ENCODE results near the gene SGCD.

DNA sequence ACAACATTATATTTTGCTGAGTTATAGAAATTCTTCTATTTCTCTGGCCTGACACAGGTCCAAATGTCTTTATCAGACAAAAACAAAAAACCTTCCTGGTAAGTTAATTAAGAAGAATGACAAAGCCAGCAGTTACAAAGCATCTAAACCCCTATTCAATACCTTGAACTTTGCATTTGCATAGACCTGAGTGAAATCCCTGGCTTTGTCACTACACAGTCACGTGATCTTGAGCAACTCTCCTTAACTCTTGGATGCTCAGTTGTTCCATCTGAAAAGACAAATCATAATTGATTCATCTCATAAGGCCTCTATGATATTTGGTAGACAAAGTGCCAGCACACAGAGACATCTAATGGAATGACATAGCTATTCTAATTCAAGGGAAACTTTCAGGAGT lies 356.5 kb downstream of the SGCD start:
- TF ChIP-seq, protein P1, sequence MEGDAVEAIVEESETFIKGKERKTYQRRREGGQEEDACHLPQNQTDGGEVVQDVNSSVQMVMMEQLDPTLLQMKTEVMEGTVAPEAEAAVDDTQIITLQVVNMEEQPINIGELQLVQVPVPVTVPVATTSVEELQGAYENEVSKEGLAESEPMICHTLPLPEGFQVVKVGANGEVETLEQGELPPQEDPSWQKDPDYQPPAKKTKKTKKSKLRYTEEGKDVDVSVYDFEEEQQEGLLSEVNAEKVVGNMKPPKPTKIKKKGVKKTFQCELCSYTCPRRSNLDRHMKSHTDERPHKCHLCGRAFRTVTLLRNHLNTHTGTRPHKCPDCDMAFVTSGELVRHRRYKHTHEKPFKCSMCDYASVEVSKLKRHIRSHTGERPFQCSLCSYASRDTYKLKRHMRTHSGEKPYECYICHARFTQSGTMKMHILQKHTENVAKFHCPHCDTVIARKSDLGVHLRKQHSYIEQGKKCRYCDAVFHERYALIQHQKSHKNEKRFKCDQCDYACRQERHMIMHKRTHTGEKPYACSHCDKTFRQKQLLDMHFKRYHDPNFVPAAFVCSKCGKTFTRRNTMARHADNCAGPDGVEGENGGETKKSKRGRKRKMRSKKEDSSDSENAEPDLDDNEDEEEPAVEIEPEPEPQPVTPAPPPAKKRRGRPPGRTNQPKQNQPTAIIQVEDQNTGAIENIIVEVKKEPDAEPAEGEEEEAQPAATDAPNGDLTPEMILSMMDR (IDR thresholded peaks at IDR 0.05): no peak
- TF ChIP-seq POLR2AphosphoS5 (IDR thresholded peaks at IDR 0.05) (no peak), POLR2A (IDR thresholded peaks at IDR 0.05) (no peak)
